Measurements from ENCODE around the gene CHGA. TPM values are rescaled to one million over a fixed set of nuclear protein-coding genes. Genes with fewer than 3 reads are reported as not detected.

Gene CHGA
- total and polyA plus RNA-seq, 2 donors (not counting 1 experiment from before 2014, with no cell fraction given) = not detected

- Histone ChIP-seq H3K27me3 (replicated peaks in 1 of 4; ENCODE audit: control extremely low read depth in 1 of 4, control insufficient read depth in 3 of 4, insufficient read depth in 4 of 4, low read length in 3 of 4) (no peaks in the 10 kb centered on the region), H3K4me3 (ENCODE audit: control extremely low read depth in 1 of 5, extremely low read depth in 1 of 5, insufficient read depth in 1 of 5, low read depth in 2 of 5, low read length in 4 of 5) (no peak overlapping the region), H3K9ac (ENCODE audit: low read length) (no peak overlapping the region), H2AFZ (ENCODE audit: insufficient read depth, low read depth, low read length, poor library complexity, severe bottlenecking) (no peak overlapping the region), H3K27ac (ENCODE audit: low read length in 2 of 2) (no peak overlapping the region), H3K4me1 (ENCODE audit: control insufficient read depth in 2 of 2, insufficient read depth in 2 of 2, low read length in 2 of 2) (no peaks in the 10 kb centered on the region), H4K20me1 (ENCODE audit: control insufficient read depth, insufficient read depth, low read length, poor library complexity, severe bottlenecking) (no peaks in the 10 kb centered on the region), H3K79me2 (ENCODE audit: control insufficient read depth, insufficient read depth, low read length) (no peaks in the 10 kb centered on the region), H3K36me3 (replicated peaks in 1 of 2; ENCODE audit: control extremely low read depth in 1 of 2, control insufficient read depth in 1 of 2, extremely low read depth in 1 of 2, insufficient read depth in 2 of 2, low read length in 1 of 2) (peaks cover 0 to 13% of the 10 kb centered on the region in 2 experiments), H3K4me2 (replicated peaks; ENCODE audit: low read depth, low read length, poor library complexity, severe bottlenecking) (no peak overlapping the region), H3K9me3 (ENCODE audit: control extremely low read depth in 1 of 3, control insufficient read depth in 2 of 3, insufficient read depth in 1 of 3, low read length in 2 of 3) (peaks cover 0 to 2% (median 0%) of the 10 kb centered on the region in 3 donors)
- WGBS (ENCODE audit: insufficient coverage) = 95% methylated on average over 18 of the region's 19 CpGs
- intact Hi-C loops (cut with micrococcal nuclease) = no loop called here
- no peak for DNase-seq
- no peak for ATAC-seq (ENCODE audit: low read depth)
- H3K9me3 Mint-ChIP-seq (ENCODE audit: insufficient read depth) = no peaks in the 10 kb centered on the region
- H3K27ac Mint-ChIP-seq = no peak overlapping the region
- ChIA-PET POLR2A (no interaction called here), CTCF (interaction anchor here (1.0 kb wide), 1 partner anchor 205 kb away, joined by 3 read pairs; no protein-coding TSS in a partner anchor)
- no peaks in the 10 kb centered on the region for H3K4me1 Mint-ChIP-seq
- H3K27me3 Mint-ChIP-seq = no peaks in the 10 kb centered on the region
- TF ChIP-seq EZH2 (IDR thresholded peaks at IDR 0.05; ENCODE audit: borderline replicate concordance, insufficient read depth, low read depth, low read length, poor library complexity, severe bottlenecking) = no peak
- TF ChIP-seq CTCF (IDR thresholded peaks at IDR 0.05) = no peak
- H3K4me3 Mint-ChIP-seq = no peak overlapping the region
Observed at GRCh38 chr14:92934196-92935085, 11.5 kb downstream of the CHGA start.

- Histone ChIP-seq H3K4me2 (replicated peaks; ENCODE audit: low read depth, low read length, poor library complexity, severe bottlenecking) (no peak overlapping the region), H2AFZ (ENCODE audit: insufficient read depth, low read depth, low read length, poor library complexity, severe bottlenecking) (no peak overlapping the region), H4K20me1 (ENCODE audit: control insufficient read depth, insufficient read depth, low read length, poor library complexity, severe bottlenecking) (no peaks in the 10 kb centered on the region), H3K4me3 (ENCODE audit: control extremely low read depth in 1 of 5, extremely low read depth in 1 of 5, insufficient read depth in 1 of 5, low read depth in 2 of 5, low read length in 4 of 5) (no peak overlapping the region), H3K27ac (ENCODE audit: low read length in 2 of 2) (no peak overlapping the region), H3K4me1 (ENCODE audit: control insufficient read depth in 2 of 2, insufficient read depth in 2 of 2, low read length in 2 of 2) (no peaks in the 10 kb centered on the region), H3K27me3 (replicated peaks in 1 of 4; ENCODE audit: control extremely low read depth in 1 of 4, control insufficient read depth in 3 of 4, insufficient read depth in 4 of 4, low read length in 3 of 4) (no peaks in the 10 kb centered on the region), H3K79me2 (ENCODE audit: control insufficient read depth, insufficient read depth, low read length) (no peaks in the 10 kb centered on the region), H3K9me3 (ENCODE audit: control extremely low read depth in 1 of 3, control insufficient read depth in 2 of 3, insufficient read depth in 1 of 3, low read length in 2 of 3) (peaks cover 0 to 2% (median 0%) of the 10 kb centered on the region in 3 donors), H3K36me3 (replicated peaks in 1 of 2; ENCODE audit: control extremely low read depth in 1 of 2, control insufficient read depth in 1 of 2, extremely low read depth in 1 of 2, insufficient read depth in 2 of 2, low read length in 1 of 2) (peaks cover 0 to 15% of the 10 kb centered on the region in 2 experiments), H3K9ac (ENCODE audit: low read length) (no peak overlapping the region)
- WGBS (ENCODE audit: insufficient coverage) = 94% methylated on average over 11 of the region's 11 CpGs
- intact Hi-C loops (cut with micrococcal nuclease) = no loop called here
- CTCF ChIA-PET = no interaction called here
- TF ChIP-seq EZH2 (IDR thresholded peaks at IDR 0.05; ENCODE audit: borderline replicate concordance, insufficient read depth, low read depth, low read length, poor library complexity, severe bottlenecking) (no peak), CTCF (IDR thresholded peaks at IDR 0.05) (no peak)
- ATAC-seq (ENCODE audit: low read depth) (no peak), DNase-seq (no peak)
- Mint-ChIP-seq H3K27me3 (no peaks in the 10 kb centered on the region), H3K27ac (no peak overlapping the region), H3K9me3 (ENCODE audit: insufficient read depth) (no peaks in the 10 kb centered on the region), H3K4me1 (no peaks in the 10 kb centered on the region), H3K4me3 (no peak overlapping the region)
- POLR2A ChIA-PET = no interaction called here
Observed at GRCh38 chr14:92935446-92935845, 12.5 kb downstream of the CHGA start.

Data from B cell (primary cell).